HL-60/S4 (cell line): ENCODE data around the gene MLH1.
"Not testable (repeated sequence)": the region's sequence is repeated elsewhere in the genome, so short reads cannot be mapped to it uniquely, and the experiment has no call there.

ENCODE experiments used
- in situ Hi-C: fragments of 300-500 bp; cut with MboI; formaldehyde crosslinking; loops from 2 replicates; pipeline ENCODE4 v1.14.3; 2022; ENCODE audit warnings: low sequenced_read_pairs

The MLH1 gene

DNA sequence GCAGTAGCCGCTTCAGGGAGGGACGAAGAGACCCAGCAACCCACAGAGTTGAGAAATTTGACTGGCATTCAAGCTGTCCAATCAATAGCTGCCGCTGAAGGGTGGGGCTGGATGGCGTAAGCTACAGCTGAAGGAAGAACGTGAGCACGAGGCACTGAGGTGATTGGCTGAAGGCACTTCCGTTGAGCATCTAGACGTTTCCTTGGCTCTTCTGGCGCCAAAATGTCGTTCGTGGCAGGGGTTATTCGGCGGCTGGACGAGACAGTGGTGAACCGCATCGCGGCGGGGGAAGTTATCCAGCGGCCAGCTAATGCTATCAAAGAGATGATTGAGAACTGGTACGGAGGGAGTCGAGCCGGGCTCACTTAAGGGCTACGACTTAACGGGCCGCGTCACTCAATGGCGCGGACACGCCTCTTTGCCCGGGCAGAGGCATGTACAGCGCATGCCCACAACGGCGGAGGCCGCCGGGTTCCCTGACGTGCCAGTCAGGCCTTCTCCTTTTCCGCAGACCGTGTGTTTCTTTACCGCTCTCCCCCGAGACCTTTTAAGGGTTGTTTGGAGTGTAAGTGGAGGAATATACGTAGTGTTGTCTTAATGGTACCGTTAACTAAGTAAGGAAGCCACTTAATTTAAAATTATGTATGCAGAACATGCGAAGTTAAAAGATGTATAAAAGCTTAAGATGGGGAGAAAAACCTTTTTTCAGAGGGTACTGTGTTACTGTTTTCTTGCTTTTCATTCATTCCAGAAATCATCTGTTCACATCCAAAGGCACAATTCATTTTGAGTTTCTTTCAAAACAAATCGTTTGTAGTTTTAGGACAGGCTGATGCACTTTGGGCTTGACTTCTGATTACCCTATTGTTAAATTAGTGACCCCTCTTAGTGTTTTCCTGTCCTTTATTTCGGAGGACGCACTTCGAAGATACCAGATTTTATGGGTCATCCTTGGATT, at the start of gene MLH1:
Gene MLH1, plus strand, starts transcription at position 193 of the 958 bp plus-strand sequence. Its CDS starts 30 bp downstream, at position 223.
- in situ Hi-C loops, result no loop called here

DNA sequence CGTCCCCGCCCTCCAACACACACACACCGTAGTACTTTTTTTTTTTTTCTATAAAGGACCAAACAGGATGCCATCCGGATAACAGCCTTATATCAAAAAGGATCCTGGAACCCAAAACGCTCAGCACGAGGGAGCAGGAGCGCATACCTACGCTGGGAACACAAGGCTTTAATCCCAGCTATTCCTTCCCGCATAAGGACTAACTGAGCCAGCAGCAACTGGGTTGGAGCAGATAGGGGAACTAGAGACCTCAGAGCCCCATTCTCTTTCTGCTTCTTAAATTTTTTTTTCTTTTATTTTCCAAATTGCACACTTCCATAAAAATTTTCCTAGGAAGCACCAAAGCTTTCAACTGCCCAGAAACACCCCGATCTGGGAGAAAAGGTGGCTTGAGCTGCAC, 49.7 kb upstream of the MLH1 start:
- in situ Hi-C loops, result no loop called here

DNA sequence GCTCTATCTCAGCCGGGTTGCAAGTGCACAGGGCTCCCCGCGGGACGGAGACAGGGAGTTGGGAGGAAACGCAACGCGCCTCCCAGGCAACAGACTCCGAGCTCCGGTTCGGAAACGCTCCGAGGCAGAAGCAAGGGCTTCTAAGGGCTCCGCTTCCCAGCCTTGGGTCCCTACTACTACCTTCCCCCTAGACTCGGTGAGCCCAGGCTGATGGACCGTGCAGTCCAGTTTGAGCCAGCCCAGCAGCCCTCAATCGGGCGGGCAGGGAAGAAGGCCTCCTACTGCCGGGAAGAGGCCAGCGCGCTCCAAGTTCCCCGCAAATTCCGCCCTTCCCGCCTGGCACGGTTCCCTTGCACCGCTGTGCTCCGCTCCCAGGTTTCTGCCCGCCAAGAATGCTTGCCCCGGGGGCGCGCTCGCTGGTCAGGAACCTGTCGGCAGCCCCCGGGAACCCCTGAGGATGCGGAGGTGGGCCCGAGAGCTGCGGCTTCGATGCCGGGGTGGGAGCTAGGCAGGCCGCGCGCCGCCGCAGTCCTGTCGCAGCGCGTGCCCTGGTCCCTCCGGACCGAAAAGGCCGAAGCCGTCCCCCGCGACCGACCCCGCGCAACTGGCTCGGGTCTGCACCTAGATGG, 49.2 kb upstream of the MLH1 start:
- in situ Hi-C loops, result no loop called here

DNA sequence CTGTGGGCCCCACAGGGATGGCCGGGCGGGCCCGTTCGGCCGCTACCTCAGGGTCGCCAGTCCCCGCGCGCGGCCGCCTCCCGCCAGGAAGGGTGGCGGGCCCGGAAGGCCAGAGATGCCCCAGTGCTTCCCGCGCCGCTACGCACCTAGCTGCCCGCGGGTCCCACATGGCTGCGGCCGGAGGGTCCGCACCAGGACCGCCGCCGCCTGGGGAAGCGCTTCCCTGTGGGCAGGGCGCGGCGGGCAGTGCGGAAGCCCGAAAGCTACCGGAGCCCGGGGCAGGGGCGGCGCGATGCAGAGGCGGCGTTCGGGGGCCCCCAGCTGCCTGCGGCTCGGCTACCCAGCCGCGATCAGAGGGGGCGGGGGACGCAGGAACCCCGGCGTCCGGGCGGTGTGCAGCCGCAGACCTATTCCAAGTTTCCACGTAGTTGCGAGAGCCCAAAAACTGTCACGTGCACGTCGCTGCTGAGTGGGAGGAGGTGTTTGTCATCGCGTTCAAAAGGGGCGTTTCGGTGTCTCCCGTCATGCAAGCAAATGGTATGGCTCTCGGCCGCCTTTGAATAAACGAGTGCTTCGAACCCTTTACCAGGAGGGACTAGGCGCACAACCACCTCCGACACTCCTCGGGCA, 48.6 kb upstream of the MLH1 start, which contains the start of gene TRANK1:
Gene TRANK1, minus strand, starts transcription at position 414 of the 630 bp plus-strand sequence. Its CDS starts 245 bp downstream, at position 169.
- in situ Hi-C loops, result no loop called here

- in situ Hi-C loops, result no loop called here
Measured at GRCh38 chr3:36945333-36945980, 47.9 kb upstream of the MLH1 start.

- in situ Hi-C loops, result not testable (repeated sequence)
Measured at GRCh38 chr3:36947814-36948213, 45.5 kb upstream of the MLH1 start.

DNA sequence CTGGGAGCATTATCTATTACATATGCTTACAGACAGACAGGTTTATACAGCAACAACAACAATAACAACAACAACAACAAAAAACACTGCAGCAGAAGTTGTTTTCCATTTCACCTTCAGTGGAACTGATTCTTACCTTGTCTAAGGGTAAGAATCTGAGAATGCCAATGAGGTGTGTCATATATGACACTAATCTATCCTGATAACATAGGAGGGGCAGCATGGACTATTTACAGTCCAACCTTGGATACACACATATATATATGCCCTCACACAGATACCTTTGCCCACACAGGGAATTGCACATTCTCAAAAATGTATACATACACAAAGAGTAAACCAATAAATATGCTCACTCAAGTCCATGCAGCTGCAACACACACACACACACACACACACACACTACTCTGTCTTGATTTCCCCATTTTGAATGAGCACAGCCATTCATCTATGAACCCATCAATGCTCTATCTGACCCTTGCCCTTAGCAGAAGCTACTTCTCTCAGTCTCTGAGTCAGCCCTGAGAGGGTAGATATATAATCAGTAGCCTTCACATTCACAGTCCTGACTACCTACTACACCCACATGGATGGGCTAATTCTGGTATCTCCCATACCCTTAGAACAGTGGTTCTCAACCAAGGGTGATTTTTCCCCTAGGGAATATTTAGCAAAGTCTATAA, 38.7 kb upstream of the MLH1 start:
- in situ Hi-C loops, result no loop called here

DNA sequence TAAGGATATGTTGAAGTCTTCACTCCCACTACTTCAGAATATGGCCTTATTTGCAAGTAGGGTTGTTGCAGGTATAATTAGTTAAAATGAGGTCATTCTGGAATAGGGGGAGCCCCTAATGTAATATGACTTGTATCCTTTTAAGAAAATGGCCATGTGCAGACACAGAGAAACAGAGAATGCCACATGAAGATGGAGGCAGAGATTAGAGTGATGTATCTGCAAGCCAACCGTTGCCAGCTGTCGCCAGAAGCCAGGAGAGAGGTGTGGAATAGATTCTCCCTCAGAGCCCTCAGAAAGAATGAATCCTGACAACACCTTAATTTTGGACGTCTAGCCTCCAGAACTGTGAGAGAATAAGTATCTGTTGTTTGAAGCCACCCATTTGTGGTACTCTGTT, 37.2 kb upstream of the MLH1 start:
- in situ Hi-C loops, result no loop called here

DNA sequence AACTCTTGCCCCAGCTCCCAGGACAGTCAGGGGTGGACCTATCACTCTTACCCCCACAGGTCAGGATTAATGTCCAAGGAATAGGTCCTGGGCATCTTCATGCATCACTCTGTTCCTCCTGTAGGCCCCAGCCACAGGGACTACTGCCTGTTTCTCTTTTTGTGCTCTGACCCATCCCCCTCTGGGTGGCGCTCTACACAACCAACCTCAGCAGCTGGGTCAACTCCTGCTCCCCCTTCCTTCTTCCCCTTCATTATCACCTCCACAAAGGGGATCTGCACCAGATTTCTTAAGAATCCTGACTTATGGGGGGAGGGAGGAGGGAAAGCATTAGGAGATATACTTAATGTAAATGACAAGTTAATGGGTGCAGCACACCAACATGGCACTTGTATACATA, 36.3 kb upstream of the MLH1 start:
- in situ Hi-C loops, result no loop called here

- in situ Hi-C loops, result no loop called here
Measured at GRCh38 chr3:36957862-36958686, 35.2 kb upstream of the MLH1 start.

GRCh38 chr3:36959821-36960220, 33.5 kb upstream of the MLH1 start:
- in situ Hi-C loops, result no loop called here

DNA sequence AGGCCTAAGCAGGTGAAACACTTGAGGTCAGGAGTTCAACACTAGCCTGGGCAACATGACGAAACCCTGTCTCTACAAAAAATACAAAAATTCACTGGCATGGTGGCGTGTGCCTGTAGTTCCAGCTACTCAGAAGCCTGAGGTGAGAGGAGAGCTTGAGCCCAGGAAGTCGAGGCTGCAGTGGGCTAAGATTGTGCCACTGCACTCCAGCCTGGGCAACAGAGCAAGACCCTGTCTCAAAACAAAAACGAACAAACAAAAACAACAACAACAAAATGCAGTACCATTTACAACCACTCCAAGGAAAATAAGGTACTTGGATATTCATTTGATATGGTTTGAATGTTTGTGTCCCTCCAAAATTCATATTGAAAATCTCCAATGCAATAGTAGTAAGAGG, 32.8 kb upstream of the MLH1 start:
- in situ Hi-C loops, result no loop called here

DNA sequence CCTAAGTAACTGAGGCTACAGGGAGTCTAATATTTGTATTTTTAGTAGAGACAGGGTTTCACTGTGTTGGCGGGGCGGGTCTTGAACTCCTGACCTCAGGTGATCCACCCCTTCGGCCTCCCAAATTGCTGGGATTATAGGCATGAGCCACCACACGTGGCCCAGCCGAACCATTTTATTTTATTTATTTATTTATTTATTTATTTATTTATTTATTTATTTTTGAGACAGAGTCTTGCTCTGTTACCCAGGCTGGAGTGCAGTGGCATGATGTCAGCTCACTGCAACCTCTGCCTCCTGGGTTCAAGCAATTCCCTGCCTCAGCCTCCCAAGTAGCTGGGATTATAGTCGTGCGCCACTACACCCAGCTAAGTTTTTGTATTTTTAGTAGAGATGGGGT, 30.3 kb upstream of the MLH1 start:
- in situ Hi-C loops, result not testable (repeated sequence)

DNA sequence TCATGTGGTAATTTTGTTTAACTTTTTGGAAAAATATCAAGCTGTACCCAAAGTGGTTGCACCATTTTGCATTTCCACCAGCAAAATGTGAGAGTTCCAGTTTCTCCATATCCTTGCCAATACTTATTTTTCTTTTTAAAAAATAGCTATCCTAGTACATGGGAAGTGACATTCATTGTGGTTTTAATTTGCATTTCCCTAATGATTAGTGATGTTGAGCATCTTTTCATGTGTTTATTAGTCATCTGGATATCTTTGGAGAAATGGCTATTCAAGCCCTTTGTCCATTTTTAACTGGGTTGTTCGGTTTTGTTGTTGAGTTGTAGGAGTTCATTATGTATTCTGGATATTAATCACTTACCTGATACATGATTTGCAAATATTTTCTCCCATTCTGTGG, 29.0 kb upstream of the MLH1 start:
- in situ Hi-C loops, result no loop called here

- in situ Hi-C loops, result no loop called here
Measured at GRCh38 chr3:36964817-36965216, 28.5 kb upstream of the MLH1 start.

DNA sequence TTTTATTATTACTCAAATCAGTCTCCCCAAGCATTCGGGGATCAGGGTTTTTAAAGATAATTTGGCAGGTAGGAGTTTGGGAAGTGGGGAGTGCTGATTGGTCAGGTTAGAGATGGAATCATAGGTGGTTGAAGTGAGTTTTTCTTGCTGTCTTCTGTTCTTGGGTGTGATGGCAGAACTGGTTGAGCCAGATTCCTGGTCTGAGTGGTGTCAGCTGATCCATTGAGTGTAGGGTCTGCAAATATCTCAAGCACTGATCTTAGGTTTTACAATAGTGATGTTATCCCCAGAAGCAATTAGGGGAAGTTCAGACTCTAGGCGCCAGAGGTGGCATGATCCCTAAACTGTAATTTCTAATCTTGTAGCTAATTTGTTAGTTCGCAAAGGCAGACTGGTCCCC, 27.9 kb upstream of the MLH1 start:
- in situ Hi-C loops, result no loop called here

- in situ Hi-C loops, result no loop called here
Measured at GRCh38 chr3:36969085-36969484, 24.2 kb upstream of the MLH1 start.

GRCh38 chr3:36969540-36970432, 23.5 kb upstream of the MLH1 start:
- in situ Hi-C loops, result no loop called here

DNA sequence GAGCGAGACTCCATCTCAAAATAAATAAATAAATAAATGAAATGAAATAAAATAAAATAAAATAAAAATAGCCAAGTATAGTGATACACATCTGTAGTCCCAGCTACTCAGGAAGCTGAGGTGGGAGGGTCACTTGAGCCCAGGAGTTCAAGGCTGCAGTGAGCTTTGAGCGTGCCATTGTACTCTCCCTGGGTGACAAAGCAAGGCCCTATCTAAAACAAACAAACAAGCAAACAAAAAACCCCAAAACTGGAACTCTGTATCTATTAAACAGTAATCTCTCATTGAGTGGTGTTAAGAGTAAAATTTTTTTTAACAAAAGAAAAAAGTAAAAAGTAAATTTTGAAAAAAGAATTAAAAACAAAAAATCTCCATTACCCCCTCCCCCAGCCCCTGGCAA, 21.2 kb upstream of the MLH1 start:
- in situ Hi-C loops, result no loop called here
